Suppressor macrophage treated with lipopolysaccharide for 1 hour (primary cell): ENCODE data around the gene AMDHD2.
"Not testable (repeated sequence)": the region's sequence is repeated elsewhere in the genome, so short reads cannot be mapped to it uniquely, and the experiment has no call there.

ENCODE experiments used
- DNase-seq, 3 donors: peaks; one replicate each; pipeline ENCODE4 v3.0.0-alpha.2; 2020 to 2022

AMDHD2 gene

DNA sequence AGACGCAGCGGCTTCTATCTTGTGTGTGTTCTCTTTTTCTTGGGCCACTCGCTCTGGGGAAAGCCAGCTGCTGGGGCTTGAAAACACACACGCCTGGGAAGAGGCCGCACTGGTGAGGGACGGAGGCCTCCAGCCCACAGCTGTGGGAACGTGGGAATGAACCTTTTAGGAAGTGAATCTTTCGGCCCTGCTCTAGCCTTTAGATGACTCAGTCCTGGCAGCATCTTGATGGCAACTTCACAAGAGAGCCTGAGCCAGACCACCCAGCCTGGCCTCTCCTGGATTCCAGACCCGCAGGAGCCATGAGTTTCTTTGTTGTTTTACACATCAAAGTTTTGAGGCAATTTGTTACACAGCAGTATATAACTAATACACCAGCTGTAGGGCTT is 15.4 kb downstream of the AMDHD2 start:
- peak; percentile 94 to 96 (median 95) for DNase-seq

DNA sequence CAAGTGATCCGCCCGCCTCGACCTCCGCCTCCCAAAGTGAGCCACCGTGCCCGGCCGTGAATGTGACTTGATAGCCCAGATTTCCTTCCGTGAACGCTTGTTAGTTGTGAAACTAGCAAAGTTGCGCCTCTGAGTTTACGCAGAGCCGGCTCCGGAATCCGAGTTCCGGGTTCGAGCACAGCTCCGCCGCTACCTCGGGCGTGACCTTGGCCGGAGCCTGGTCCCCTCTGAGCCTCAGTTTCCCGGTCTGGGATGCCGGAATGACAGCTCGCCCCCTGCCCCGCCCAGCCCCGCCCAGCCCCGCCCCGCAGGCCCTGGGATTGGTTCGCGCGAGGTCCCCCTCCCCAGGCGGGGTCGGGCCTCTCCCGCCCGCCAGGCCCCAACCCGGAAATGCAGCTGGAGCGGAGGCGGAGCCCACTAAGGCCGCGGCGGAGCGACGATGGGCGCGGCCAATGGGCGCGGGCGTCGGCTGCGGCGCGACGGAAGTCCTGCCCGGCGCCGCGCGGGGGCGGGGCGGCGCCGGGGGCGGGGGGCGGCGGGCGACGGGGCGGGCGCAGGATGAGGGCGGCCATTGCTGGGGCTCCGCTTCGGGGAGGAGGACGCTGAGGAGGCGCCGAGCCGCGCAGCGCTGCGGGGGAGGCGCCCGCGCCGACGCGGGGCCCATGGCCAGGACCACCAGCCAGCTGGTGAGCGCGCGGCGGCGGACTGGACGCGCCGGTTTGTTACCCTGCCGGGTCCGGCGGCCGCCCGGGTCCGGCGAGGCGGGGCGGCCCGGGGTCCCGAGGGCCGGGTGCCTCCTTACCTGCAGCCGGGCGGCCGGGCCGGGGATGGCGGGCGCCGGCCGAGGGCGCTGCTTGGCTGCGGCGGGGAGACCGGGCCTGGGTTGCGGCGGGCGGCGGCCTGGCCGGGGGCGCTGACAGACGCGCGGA is 17.5 kb downstream of the AMDHD2 start, which contains the start of gene PDPK1:
TSS of gene PDPK1 (plus strand) at position 571 of the 929 bp plus-strand sequence. CDS start at position 663, 92 bp downstream.
- DNase-seq: peak; percentile 98 to 100 (median 99)

DNA sequence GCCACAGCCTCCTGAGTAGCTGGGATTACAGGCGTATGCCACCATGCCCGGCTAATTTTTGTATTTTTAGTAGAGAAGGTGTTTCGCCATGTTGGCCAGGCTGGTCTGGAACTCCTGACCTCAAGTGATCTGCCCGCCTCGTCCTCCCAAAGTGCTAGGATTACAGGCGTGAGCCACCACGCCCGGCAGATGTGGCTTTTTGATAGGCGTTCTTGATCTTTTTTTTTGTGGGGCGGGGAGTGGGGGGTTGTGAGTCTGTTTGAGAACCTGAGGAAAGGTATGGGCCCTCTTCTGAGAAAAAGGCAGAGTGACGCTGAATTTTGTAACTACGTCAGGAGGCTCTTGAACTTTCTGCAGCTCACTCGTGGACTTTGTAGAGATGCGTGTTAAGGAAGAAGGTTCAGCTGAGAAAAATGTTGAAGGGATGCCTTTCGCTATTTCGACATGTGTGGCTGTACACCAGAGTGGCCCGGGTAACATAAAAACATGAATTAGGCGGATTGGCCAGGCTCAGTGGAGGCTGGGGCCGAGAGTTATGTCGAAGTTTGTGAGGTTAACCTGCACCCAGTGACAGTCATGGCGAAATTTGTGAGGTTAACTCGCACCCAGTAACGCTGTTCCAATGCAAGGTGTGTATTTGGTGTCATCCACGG is 19.1 kb downstream of the AMDHD2 start:
- not testable (repeated sequence) for DNase-seq

DNA sequence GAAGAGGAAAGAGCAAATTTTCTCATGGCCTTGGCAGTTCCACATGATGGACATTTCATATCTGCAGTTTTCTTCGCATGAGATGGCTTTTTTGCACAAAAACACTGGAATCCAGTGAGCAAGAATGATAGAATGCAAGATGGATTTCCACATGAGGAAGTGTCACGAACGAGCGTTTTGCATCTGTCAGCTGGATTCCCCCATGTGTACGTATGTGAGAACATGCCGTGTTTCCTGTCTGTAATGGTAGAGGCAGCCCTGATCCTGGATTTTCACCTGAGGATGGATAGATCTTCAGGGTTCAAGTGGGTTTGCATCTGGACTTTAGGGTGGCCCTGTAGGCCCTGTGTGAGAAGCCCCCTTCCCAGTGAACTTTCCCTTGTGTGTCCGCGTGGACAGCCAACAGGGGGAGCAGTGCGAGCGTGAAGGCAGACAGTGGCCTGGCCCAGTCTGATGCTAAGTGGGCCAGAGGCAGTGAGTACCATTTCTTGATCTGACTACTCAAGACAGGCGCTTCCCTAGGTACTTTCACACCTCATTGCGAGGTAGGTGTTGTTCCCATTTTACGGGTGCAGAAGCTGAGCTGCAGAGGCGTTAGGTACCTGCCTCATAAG is 19.8 kb downstream of the AMDHD2 start:
- peak; percentile 46 to 61 (median 58) for DNase-seq

DNA sequence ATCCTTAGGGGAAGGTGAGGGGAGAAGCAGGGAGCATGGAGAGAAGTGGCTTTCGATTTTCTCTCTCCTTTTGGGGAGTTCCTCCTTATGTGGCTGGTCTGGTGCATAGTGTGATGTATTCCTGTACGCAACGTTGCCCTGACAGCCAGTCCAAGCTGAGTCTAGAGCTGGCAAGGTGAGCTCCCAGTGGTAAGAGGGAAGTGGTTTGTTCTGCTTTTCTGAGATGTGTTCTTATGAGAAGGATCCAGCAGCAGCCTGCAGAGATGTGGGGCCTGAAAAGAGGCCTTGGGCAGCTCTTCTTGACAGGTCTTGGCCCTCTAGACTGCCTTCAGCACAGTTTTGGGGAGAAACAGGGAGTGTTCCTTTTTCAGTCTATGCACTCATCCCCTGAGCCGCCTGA is 20.7 kb downstream of the AMDHD2 start:
- DNase-seq: not testable (repeated sequence)

DNA sequence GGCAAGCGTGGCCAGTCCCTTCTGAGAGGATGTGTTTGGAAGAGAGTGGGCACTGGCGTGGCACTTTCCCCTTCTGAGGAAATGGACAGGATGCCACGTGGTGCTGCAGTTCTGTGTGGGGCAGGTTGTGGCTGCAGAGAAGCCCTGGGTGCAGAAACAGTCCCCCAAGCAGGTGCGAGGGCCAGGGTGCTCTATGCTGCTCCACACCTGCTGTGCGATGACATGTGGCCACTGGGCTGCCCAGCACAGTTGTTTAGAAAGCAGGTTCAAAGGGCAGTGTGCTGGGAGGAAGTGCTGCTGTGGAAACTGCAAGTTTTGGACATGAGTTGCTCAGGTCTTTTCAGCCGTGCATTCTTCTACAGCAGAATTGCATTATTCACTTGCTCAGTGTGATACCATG is 21.2 kb downstream of the AMDHD2 start:
- DNase-seq: not testable (repeated sequence)

DNA sequence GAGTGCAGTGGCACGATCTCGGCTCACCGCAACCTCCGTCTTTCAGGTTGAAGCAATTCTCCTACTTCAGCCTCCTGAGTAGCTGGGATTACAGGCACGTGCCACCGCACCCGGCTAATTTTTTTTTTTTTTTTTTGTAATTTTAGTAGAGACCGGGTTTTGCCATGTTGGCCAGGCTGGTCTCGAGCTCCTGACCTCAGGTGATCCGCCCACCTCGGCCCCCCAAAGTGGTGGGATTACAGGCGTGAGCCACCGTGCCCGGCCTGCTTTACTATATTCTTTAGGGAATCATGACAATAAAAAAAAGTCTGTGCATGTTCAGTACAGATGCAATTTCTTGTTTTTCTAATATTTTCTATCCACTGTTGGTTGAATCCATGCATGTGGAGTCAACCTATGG is 23.6 kb downstream of the AMDHD2 start:
- DNase-seq: not testable (repeated sequence)

DNA sequence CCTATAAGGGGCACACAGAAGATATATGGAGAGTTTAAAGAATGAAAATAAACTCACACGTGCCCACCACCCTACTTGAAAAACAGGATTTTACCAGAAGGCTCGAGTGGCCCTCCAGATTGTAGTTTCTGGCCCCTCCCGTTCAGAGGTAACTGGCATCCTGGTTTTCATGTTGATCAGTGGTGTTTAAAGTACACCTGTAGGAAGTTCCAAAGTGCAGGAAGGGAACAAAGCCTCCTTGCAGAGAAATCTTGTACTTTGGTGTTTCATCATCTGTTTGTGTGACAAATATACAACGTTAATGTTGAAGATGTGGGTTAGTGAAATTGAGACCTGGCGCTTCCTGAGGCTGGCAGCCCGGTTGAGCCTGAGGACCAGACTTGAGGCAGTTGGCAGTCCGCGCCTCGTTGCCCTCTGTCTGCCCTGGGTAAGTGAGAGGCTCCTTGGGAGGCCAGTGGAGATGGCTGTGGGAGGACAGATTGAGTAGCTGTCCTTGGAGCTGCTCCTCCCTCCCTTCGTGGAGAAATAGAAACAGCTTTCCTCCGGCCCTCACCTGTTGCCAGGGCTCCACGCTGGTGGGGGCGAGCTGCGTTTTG is 30.2 kb downstream of the AMDHD2 start:
- not testable (repeated sequence) for DNase-seq

DNA sequence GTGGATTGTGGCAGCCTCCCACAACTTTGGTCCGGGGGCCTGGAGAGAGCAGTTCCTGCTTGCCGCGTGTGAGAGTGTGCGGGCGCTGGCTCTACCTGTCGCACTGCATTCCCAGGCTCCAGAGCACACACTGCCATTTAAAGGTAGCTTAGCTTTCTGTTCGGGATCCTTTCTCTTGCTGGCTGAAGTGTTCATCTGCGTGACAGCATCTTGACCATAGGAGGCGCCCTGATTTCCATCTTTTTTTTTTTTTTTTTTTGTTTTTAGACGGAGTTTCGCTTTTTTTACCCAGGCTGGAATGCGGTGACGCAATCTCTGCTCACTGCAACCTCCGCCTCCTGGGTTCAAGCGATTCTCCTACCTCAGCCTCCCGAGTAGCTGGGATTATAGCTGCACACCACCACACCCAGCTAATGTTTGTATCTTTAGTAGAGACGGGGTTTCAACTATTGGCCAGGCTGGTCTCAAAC is 31.3 kb downstream of the AMDHD2 start:
- peak in 2 of 3 donors; percentile 19 to 26 for DNase-seq

DNA sequence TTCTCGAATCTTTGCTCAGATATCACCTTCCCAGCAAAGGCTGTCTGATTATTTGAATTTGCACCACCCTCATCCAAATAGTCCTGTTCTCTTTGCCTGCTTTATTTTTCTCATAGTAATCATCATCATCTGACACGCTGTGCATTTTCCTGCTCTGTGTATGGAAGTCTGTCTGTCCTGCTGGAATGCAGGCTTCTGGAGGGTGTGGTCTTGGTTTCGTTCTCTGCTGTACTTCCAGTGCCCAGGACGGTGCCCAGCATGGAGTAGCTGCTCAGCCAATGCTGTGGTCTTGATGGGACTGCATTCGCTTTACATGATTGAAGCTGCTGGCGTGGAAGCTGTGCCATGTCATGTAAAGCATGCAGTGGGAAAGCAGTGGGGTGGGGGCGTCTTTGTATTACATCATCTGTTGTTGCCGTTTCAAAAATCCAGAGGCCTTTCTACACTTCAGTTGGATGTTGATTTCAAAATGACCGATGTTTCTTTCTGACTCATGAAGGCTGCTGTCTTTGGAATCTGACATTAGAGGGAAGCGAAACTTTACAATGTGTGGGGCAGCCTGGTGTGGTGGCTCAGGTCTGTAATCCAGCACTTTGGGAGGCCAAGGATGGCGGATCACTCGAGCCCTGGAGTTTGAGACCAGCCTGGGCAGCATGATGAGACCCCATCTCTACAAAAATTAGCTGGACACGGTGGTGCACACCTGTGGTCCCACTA is 34.7 kb downstream of the AMDHD2 start:
- not testable (repeated sequence) for DNase-seq

DNA sequence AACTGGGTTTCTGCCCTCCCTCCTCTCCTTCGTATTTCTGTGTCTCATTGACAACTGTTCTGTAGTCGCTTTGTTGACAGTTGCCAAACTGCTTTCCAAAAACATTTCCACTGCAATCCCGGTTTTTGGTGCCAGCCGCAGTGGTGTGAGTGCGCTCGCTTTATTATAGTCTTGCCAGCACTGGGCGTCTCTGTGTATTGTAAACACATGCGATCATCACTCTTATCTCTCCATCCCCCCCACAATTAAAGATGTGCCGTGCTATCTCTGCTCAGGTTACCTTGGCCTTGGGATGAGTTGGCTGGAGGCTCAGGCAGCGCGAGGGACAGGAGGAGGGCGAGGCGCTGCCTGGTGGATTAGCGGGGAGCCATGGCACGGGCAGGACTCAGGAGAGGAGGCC is 37.0 kb downstream of the AMDHD2 start:
- not testable (repeated sequence) for DNase-seq

DNA sequence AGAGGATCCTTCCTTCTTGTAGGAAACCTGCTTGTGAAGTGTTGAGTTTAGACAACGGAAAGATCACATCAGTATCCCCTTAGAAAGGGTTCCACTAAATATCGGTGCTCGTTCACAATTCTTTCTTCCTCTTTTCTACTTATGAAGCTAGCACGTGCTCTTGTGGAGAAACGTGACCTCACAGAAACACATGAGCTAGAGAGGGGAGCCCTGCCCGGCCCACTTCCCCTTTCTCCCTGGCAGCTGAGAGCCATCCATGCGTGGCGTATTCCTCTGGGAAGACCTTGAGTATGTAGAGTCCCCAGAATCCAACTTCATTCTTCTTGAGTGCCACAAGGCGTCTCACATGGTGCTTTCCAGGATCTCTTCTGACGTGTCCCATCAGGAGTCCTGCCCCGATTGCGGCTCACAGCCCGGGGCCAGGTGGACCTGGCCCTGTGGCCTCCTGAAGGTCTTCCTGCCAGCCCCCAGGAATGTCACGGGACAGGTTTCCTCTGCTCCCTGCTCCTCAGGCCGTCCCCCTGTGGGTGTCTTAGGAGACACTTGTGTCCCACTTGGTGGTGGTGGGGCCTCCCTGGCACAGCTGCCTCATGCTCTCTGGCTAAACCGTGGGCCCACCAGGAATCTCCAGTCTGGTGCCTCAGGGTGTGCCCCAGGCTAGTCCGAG is 40.1 kb downstream of the AMDHD2 start:
- not testable (repeated sequence) for DNase-seq

DNA sequence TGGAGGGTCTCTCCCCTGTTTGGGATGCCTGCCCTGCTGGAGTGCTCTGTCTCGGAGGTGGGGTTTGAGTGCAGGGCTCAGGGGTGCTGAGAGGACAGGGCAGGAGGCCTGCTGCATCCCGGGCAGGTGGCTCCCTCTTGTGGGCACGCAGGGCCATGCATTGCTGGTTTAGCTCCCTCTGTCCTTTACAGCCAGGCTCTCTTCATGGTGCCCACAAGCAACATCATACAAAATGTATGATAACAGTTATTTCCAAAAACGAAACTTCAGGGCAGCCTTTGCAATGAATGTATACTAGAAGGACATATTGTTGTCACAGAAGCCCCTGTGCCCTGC is 40.6 kb downstream of the AMDHD2 start:
- not testable (repeated sequence) for DNase-seq

DNA sequence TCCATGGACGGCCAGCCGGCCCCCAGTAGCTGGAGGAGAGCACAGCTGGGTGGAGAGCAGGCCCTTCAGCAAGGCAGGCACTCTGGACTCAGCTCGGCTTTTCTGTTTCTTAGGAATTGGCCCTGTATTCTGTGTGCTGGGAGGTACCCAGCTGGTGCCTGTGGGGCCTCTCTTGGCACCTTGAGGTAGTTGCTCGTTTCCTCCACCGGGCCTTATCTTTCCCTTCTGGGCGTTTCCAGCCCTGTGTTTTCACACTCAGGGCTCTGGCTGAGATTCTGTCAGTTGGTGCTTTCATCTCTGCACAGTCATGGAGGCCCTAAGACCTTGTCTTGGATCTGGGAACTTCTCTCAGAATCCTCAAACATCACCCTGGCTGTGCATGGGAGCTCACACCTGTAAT is 47.3 kb downstream of the AMDHD2 start:
- DNase-seq: not testable (repeated sequence)

DNA sequence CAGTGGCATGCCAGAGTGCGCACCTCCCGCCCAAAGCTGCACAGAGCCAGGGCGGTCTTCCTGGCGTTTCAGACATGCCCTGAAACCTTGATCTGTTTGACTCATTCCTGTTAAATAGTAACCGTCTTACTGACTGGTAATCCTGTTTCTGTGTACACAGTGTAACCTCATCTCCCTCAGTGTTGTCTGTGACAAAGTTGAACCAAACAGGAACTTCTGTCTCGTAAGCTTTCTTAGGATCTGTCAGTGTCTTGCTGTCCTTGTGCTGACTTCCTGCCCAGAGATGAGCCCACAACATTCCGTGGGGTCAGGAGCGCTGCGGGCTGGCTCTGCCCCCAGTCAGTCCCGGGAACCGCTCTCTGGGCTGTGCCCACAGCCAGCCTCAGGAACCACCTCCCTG is 48.4 kb downstream of the AMDHD2 start:
- not testable (repeated sequence) for DNase-seq

DNA sequence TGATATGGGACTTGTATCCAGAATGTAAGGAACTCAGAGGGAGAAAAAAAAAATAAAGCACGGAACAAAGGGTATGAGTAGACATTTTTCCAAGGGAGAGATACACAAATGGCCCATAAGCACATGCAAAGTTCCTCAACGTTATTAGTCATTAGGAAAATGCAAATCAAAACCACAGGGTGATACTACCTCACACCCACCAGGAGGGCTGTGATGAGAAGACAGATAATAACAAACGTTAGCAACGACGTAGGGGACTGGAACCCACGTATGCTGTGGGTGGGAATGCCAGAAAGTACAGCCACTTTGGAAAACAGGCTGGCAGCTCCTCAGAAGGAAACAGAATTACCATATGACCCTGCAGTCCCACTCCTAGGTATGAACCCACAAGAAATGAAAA is 52.5 kb downstream of the AMDHD2 start:
- not testable (repeated sequence) for DNase-seq

DNA sequence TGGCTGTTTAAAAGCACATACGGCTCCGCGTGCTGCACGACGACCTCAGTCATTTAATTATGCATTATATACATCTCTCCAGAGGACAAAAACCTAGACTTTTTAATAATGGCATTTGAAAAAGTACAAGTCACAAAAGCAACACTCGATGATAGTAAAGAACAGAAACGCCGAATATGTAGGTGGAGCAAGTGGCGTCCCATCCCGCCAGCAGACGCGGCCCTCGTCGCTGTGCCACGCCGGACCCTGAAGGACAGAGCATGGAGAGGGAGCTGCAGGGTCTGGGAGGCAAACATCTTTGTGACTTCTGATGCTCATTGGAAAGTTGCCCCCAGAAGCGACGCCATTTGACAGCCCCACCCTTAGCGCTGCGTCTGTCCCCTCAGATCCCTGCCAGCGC is 55.7 kb downstream of the AMDHD2 start:
- not testable (repeated sequence) for DNase-seq

DNA sequence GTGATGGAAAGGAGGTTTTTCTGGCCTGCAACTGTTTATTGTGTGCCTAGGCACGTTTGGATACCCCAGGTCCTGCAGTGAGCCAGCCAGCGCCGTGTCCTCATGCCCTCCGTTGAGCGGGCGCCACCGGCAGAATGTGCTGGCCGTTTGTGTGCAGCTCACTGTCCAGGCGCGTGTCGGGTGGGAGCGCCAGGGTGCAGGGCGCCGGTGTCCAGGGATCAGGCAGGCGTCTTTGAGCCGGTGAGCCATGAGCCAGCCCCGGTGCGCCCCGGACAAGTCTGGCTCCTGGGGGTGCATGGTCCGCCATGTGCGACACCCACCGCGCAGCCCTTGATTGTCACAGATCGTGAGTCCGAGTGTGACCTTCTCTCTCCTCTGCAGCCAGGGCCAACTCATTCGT is 56.9 kb downstream of the AMDHD2 start:
- not testable (repeated sequence) for DNase-seq

DNA sequence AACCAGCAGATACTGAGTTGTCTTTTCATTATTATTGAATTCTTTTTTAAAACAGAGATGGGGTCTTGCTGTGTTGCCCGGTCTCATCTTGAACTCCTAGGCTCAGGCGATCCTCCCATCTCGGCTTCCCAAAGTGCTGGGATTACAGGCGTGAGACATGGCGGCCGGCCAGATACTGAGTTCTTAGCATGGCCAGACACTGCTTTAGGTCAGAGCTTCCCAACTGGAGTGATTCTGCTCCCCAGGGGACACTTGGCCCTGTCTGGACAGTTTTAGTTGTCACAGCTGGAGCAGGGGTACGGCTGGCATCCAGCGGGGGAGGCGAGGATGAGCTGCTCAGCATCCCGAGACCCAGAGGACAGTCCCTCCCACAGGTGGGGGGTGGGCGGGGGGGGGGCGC is 58.7 kb downstream of the AMDHD2 start:
- DNase-seq: not testable (repeated sequence)

DNA sequence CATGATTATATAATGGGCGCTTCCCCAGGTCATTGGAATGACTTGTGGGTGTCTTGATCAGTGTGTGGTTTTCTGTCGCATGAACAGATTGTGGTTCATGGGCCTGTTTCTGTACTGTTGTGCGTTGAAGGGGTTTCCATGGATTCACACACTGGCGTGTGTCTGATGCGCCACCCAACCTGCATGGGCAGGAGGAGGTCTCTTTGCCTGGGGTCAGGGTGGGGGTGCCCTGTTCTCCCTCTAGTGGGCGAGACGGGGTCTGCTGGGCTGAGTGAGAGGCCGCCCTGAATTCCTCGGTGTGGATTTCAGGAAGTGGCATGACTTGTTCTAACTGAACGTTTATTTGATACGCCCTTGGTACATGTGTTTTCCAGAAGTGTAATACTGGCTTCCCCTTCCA is 60.0 kb downstream of the AMDHD2 start:
- DNase-seq: peak in 2 of 3 donors; percentile 14 to 55

DNA sequence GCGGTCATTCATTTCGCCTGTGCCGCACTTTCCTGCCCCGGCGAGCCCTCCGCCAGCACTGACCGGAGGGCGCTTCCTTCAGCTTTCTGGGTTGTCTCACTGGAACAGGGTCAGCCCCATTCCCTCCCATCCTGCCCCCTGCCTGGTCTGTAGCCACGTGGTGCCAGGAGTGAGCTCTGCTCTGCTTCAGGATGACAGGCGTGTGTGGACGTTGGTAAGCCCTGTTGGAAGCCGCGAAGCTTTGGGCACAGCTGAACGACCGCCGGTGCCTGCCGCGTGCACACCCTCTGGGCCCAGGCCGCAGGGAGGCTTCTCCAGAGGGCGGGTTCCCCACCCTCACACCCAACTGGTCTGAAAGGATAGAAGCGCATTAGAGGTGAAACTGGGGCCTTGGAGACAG is 60.6 kb downstream of the AMDHD2 start:
- not testable (repeated sequence) for DNase-seq
